ENCODE measurements around the gene AP3S1.

GRCh38 chr5:115838885-115839518, 2.7 kb upstream of the AP3S1 start:
- TF ChIP-seq ZNF512 (CRISPR knock-in tag; IDR thresholded peaks at IDR 0.05; ENCODE audit: borderline replicate concordance) = no peak
- no peak for TF ChIP-seq NR2C2 (CRISPR knock-in tag; IDR thresholded peaks at IDR 0.05)
- TF ChIP-seq NFYB (CRISPR knock-in tag; conservative IDR thresholded peaks at IDR 0.05; ENCODE audit: low read depth) = no peak
- no peak for TF ChIP-seq MAX (CRISPR knock-in tag; IDR thresholded peaks at IDR 0.05)
- TF ChIP-seq TP53 (CRISPR knock-in tag; IDR thresholded peaks at IDR 0.05) = no peak

Measured in WTC11 (cell line).